GM12865 (cell line): ENCODE data around the gene FUT2.
A peak's percentile ranks its signal among the peaks of the same experiment; 100 is the strongest.

Experiments
- DNase-seq: peaks from one replicate; pipeline ENCODE4 v3.0.0; 2010; ENCODE audit warnings: low read depth
- H3K4me3 ChIP-seq: 2 replicates; pipeline ENCODE4 v1.5.1; 2011; ENCODE audit warnings: mild to moderate bottlenecking, low read depth, low read length, control low read depth
- CTCF ChIP-seq: IDR thresholded peaks from 2 replicates; pipeline ENCODE4 v1.5.1; 2011; ENCODE audit warnings: low read length, control low read depth, low read depth, inconsistent platforms; ENCODE audit not compliant: insufficient read depth; ENCODE audit errors: missing control alignments

The FUT2 gene

GRCh38 chr19:48720251-48720612, 24.5 kb downstream of the FUT2 start:
- no peak for DNase-seq
- no peak for TF ChIP-seq CTCF
- peak overlapping the region; percentile 57 for H3K4me3 ChIP-seq

- DNase-seq: peak; percentile 98
- H3K4me3 ChIP-seq: peak overlapping the region; percentile 57
- no peak for TF ChIP-seq CTCF
Measured at GRCh38 chr19:48720613-48721296, 25.0 kb downstream of the FUT2 start.

GRCh38 chr19:48722196-48722708, 26.5 kb downstream of the FUT2 start:
- no peak for TF ChIP-seq CTCF
- no peak for DNase-seq
- no peak overlapping the region for H3K4me3 ChIP-seq

GRCh38 chr19:48724796-48725753, 29.3 kb downstream of the FUT2 start:
- peak; percentile 63 for DNase-seq
- H3K4me3 ChIP-seq: no peak overlapping the region
- TF ChIP-seq CTCF: no peak

GRCh38 chr19:48726556-48726955, 30.8 kb downstream of the FUT2 start:
- no peak overlapping the region for H3K4me3 ChIP-seq
- no peak for TF ChIP-seq CTCF
- DNase-seq: peak; percentile 37

- no peak for TF ChIP-seq CTCF
- DNase-seq: no peak
- H3K4me3 ChIP-seq: no peak overlapping the region
Measured at GRCh38 chr19:48728911-48729664, 33.3 kb downstream of the FUT2 start.
